Activated CD4-positive, alpha-beta T cell treated with anti-CD3 and anti-CD28 coated beads, Interleukin-2, amount 50 U/mL, for 24 hours (primary cell): ENCODE results near the gene FAM180A.

ENCODE experiments used
- DNase-seq, 2 donors: peaks; one replicate each; pipeline ENCODE4 v3.0.0-alpha.2; 2020; ENCODE audit warnings: low read depth in 1 of 2, low spot score in 1 of 2

The FAM180A gene

DNA sequence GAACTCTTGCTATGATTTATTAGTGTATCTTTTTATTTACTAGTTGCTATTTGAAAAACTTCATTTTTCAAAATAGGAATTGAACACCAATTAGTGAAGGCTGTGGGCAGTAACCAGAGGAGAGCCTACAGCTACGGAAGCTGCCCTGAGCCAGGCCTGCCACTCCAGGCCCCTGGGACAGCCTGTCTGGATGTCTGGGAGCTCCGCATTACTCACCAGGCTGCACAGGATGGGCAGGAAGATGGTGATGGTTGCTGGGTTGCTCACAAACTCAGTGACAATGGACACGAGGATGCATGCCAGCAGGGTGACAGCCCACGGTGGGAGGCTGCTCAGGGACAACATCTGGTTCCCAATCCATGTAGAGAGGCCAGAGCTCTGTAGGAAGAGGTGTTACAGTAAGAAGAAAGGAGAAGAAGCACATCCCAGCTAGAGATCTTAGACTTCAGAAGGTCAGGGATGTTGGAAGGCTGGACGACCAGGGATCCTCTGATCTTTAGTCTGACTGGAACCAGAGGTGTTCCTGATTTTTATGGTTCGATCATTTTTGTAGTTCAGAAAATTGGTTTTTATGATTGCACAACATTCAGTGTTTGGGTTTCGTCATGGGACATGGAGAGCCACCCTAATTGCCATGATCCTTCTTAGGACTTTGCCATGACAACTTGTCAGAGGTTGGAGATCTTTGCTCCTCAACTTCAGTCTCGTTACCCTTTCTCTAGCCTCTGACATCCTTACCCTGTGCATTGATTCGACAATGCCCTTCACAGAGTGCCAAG is 63.1 kb downstream of the FAM180A start:
- DNase-seq, result no peak

DNA sequence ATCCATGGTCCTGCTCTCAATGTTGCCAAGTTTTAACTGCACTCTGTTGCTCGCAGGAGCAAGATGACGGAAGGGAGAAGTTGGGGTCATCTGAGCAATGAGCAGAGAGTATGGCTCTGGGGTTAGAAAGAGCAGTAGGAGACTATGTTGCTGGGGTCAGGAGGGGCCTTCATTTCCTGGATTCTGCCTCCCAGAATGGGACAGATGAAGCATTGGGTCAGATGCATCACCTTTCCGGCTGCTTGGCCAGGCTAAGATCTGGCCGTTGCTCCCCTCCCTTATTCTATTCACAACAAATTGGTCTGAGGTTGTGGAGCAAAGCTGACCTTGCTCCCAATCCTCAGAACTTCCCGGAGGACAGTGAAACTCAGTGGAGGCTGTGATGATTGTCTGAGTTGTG is 63.9 kb downstream of the FAM180A start:
- no peak for DNase-seq

DNA sequence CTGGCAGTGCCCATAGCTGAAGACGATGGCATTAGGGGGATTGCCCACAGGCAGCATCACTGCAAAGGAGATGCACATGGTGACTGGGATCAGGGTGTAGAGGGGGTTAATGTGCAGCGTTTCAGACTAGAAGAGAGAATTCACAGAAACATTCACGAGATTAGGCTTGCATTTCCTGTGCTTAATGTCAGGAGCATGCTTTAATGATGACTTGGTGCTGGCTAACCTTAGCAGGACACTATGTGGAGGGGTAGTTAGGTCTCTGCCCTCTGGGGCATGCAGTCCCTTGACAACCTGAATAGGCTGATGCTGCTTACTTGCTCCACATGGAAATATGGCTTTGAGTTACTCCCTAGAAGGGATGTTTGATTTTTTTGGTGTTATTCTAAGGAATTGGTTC is 64.5 kb downstream of the FAM180A start:
- DNase-seq, result no peak

DNA sequence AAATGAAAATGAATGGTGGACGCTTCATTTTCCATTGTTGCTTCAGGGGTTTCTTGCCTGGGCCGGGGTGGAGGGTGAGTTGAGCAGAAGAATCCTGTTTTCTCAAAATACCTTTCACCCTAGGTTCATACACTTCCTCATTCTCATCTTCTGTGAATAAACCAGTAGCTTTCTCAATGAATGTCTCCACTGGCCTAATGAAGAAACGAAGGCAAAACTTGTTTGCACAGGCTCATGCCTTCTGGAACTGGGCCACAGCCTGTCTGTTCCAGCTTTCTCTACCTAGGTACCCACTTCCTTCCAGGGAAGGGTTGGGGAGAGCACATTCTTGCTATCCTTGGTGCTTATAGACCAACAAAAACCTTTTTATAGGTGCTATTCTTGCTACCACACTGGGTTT is 65.0 kb downstream of the FAM180A start:
- DNase-seq, result no peak

DNA sequence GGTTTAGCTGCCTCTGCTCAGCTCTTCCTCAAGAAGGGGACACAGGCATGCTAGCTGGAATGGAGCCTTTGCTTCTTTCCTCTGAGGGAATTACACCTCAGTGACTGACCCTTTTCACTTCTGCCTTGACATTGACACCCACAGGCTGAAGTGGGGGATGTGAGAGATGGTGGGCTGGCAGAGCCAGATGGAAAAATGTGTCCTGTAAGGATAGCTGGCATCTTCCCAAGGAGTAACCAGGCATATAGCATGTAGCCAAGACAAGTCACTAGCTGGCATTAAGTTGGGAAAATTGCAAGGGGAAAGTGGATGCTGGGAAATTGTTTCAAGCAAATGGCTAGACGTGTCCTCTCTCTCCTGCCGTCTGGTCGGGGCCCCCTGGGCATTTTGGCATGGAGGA is 66.4 kb downstream of the FAM180A start:
- no peak for DNase-seq

DNA sequence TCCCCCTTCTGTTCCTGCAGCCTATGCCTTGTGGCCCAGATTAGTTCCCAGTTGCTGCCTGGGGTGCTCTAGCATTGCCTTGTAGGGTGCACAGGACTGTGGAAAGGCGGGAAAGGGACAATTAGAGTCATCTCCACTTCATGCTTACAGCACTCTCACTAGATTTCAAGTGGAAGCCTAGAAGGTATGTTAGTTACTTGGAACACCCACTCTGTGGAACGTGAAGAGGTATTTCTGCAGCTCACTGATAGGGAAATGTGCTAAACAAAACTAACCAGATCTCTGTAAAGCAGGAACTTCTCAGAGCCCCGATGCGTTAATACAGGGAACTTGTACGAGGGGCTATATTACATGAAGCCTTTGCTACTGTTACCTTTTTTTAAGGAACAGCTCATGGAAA is 66.9 kb downstream of the FAM180A start:
- DNase-seq, result no peak
